Measurements from ENCODE around the gene CA5B. TPM values are rescaled to one million over a fixed set of nuclear protein-coding genes. Genes with fewer than 3 reads are reported as not detected.

The CA5B gene
- total RNA-seq, 4 donors from 2014 or later: 3.7 to 12.6 (median 5.0) TPM

DNA sequence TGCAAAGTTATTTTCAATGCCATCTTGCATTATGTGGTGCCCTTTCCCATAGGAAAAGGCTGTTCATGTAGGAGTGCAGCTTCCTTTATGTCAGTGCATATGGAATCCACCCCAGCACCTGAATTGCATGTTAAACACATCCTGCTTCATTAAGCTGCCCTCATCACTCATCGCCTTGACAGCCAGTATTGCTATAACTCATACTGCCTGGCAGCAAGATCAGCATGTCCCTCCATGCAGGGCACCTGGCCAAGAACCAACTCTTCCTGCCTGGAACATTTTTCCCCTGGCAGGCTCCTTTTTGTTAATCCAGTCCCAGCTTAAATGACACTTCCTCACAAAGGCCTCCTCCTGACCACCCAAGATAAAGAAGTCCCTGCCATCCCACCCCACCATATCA, 23.5 kb upstream of the CA5B start:
- Histone ChIP-seq H3K9me3 (no peaks in the 10 kb centered on the region), H3K27ac (no peak overlapping the region), H3K36me3 (no peaks in the 10 kb centered on the region), H3K4me1 (peaks cover 0 to 21% (median 0%) of the 10 kb centered on the region in 3 donors), H3K27me3 (no peaks in the 10 kb centered on the region), H3K4me3 (no peak overlapping the region)
- intact Hi-C loops (cut with DNase I): no loop called here
- no peak for DNase-seq
- no peak for TF ChIP-seq POLR2A (IDR thresholded peaks at IDR 0.05)
- TF ChIP-seq, protein P1, sequence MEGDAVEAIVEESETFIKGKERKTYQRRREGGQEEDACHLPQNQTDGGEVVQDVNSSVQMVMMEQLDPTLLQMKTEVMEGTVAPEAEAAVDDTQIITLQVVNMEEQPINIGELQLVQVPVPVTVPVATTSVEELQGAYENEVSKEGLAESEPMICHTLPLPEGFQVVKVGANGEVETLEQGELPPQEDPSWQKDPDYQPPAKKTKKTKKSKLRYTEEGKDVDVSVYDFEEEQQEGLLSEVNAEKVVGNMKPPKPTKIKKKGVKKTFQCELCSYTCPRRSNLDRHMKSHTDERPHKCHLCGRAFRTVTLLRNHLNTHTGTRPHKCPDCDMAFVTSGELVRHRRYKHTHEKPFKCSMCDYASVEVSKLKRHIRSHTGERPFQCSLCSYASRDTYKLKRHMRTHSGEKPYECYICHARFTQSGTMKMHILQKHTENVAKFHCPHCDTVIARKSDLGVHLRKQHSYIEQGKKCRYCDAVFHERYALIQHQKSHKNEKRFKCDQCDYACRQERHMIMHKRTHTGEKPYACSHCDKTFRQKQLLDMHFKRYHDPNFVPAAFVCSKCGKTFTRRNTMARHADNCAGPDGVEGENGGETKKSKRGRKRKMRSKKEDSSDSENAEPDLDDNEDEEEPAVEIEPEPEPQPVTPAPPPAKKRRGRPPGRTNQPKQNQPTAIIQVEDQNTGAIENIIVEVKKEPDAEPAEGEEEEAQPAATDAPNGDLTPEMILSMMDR (IDR thresholded peaks at IDR 0.05): no peak
- WGBS, 2 donors: 58 to 80% methylated on average over 1 of the region's 1 CpG

DNA sequence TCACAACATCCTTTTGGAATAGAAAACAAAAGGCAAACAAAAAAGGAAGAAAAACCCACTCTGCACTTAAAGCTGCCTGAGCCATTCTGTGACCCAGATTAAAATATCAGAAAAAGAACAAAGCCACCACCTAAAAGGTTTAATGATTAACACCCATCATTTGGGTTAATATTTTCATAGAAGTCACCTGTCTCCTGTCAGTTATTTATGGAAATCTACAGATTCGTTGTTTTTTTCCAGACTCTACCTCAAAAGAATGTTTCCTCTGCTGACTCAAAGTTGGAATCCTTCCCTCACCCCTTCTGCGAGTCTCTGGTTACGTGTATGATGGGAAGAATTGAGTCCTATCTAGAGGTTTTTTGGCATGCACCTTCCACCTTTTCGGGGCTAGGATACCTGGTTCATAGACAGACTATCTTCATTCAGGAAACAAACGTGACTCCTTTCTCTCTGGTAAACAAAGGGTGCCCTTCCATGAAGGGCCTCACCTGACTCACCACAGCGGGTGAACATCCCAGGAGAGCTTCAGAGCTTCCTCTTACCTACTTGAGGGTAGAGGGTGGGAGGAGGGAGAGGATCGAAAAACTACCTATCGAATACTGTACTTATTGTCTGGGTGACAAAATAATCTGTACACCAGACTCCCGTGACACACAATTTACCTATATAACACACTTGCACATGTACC, 19.6 kb upstream of the CA5B start:
- H3K9me3 ChIP-seq: no peaks in the 10 kb centered on the region
- H3K27me3 ChIP-seq: no peaks in the 10 kb centered on the region
- DNase-seq: no peak
- intact Hi-C loops (cut with DNase I): no loop called here
- TF ChIP-seq, protein P1 (IDR thresholded peaks at IDR 0.05): no peak
- no peak for TF ChIP-seq POLR2A (IDR thresholded peaks at IDR 0.05)
- no peak overlapping the region for H3K27ac ChIP-seq
- peaks cover 0 to 21% (median 0%) of the 10 kb centered on the region in 3 donors for H3K4me1 ChIP-seq
- 87% methylated on average over 4 to 9 of the region's 9 CpGs for WGBS, 2 donors
- no peak overlapping the region for H3K4me3 ChIP-seq
- no peaks in the 10 kb centered on the region for H3K36me3 ChIP-seq

DNA sequence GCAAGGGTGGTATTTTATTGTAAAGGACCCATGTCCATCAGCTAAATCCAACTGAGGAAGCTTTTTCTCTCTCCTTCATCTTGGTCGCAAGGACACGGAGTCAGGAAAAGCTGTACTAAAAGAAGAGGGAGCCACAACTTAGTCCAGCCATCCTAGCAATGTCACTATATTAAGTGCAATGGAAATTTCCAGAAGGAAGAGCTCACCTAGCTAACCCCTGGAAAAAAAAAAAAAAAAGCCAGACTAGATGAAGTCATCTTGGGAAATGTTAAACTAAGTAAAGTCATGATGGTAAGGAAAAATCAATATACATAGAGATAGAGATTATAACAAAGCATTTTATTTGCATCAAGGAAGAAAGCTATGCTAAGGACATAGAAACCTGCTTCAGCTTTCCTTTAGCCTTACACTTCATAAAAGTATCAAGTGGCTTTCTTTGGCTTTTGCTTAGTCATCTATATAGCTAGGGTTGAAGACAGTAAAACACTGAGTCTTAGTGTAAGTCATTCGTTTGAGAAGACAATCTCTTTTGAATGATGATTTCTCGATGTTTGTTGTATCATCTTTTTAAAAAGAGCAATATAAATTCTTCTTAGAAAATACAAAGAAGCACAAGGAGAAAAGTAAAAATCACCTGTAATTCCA, 18.6 kb upstream of the CA5B start:
- DNase-seq: no peak
- H3K4me3 ChIP-seq: no peak overlapping the region
- no peaks in the 10 kb centered on the region for H3K27me3 ChIP-seq
- H3K36me3 ChIP-seq: no peaks in the 10 kb centered on the region
- intact Hi-C loops (cut with DNase I): no loop called here
- no peak overlapping the region for H3K27ac ChIP-seq
- TF ChIP-seq, protein P1 (IDR thresholded peaks at IDR 0.05): no peak
- no peak for TF ChIP-seq POLR2A (IDR thresholded peaks at IDR 0.05)
- H3K4me1 ChIP-seq: peaks cover 0 to 15% (median 0%) of the 10 kb centered on the region in 3 donors
- H3K9me3 ChIP-seq: no peaks in the 10 kb centered on the region
- 67 to 97% methylated on average over 2 to 4 of the region's 4 CpGs for WGBS, 2 donors

DNA sequence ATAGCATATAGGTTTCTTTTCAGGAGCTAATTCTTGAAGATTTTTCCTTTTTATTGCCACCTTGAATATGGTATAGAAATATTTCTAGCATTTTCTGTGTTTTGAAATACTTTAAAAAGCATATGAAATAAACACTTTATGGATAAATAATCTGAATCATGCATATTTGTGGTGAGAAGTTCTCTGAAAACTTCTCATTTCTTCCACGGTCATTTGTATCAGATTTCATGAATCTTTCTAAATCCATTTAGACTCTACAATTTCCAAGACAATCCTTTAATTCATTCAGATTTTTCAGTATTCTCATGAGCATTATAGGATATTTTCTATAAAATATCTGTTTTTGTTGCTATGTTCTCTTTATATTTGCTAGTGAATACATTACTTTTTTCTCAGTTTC, 16.2 kb upstream of the CA5B start:
- Histone ChIP-seq H3K9me3 (no peaks in the 10 kb centered on the region), H3K4me1 (no peaks in the 10 kb centered on the region), H3K27me3 (no peaks in the 10 kb centered on the region), H3K4me3 (no peak overlapping the region), H3K36me3 (no peaks in the 10 kb centered on the region), H3K27ac (no peak overlapping the region)
- WGBS, 2 donors: 44 to 92% methylated on average over 1 of the region's 1 CpG
- TF ChIP-seq, protein P1 (IDR thresholded peaks at IDR 0.05): no peak
- TF ChIP-seq POLR2A (IDR thresholded peaks at IDR 0.05): no peak
- intact Hi-C loops (cut with DNase I): no loop called here
- no peak for DNase-seq

DNA sequence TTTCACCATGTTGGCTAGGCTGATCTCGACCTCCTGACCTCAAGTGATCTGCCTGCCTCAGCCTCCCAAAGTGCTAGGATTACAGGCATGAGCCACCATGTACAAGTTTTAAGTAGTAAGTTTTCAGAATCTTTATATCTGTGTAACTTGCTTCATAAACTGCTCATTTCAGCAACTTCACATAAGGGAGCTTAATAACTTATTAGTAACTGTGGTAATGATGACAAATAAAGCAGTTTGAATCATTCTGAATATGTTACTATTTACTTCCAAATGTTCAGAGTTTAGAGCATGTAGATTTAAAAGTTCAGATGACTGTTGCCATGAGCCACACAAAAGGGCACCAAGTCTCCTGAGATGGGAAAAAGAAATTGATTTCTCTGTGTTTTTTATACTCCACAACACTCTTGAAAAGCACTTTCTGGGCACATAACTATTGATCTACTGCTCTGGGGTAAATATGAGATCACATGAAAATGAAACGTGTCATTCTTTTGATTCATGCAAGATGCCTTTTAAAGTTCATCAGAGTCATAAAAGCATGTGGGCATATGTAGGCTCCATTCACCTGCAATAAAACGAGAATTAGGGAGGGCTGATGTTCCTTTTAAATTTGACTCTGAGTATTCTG, 14.1 kb upstream of the CA5B start:
- Histone ChIP-seq H3K27me3 (no peaks in the 10 kb centered on the region), H3K36me3 (no peaks in the 10 kb centered on the region), H3K4me1 (no peaks in the 10 kb centered on the region), H3K9me3 (no peaks in the 10 kb centered on the region), H3K27ac (no peak overlapping the region), H3K4me3 (no peak overlapping the region)
- TF ChIP-seq, protein P1 (IDR thresholded peaks at IDR 0.05): no peak
- no peak for TF ChIP-seq POLR2A (IDR thresholded peaks at IDR 0.05)
- WGBS, 2 donors: 62 to 82% methylated on average over 3 of the region's 3 CpGs
- DNase-seq: no peak
- intact Hi-C loops (cut with DNase I): no loop called here
